Naive thymus-derived CD4-positive, alpha-beta T cell (primary cell): Measurements from ENCODE around the gene PLEKHM3. TPM values are rescaled to one million over a fixed set of nuclear protein-coding genes. Genes with fewer than 3 reads are reported as not detected.

Experiments used
- ATAC-seq: fragments of 150-1000 bp; cut with Tn5 transposase; 2 replicates; pipeline ENCODE4 v1.10.0; 2021; ENCODE audit warnings: mild to moderate bottlenecking, moderate library complexity
- CTCF ChIA-PET: fragments of 350-600 bp; sonication (Branson Sonifier 250); formaldehyde crosslinking; loops from one replicate; lab custom pipeline; 2021; ENCODE audit warnings: antibody characterized with exemption; lab: Charles Lee
- POLR2A ChIA-PET: fragments of 350-600 bp; sonication (Branson Sonifier 250); formaldehyde crosslinking; loops from one replicate; lab custom pipeline; 2021; ENCODE audit warnings: antibody characterized with exemption, inconsistent platforms; lab: Charles Lee
- DNase-seq, 9 donors: peaks; one replicate each; pipeline versions ENCODE4 v3.0.0 to v3.0.0-alpha.2; 2020 to 2022; ENCODE audit warnings: mixed read lengths in 1 of 9
- H3K27ac ChIP-seq: one replicate; pipeline ENCODE4 v1.7.0; 2013; ENCODE audit warnings: mild to moderate bottlenecking, low read depth, low read length, moderate library complexity
- H3K27me3 ChIP-seq, 2 donors: one replicate each; pipeline ENCODE4 v1.7.0; 2013; ENCODE audit warnings: low read length in 2 of 2, mild to moderate bottlenecking in 2 of 2, moderate library complexity in 2 of 2; ENCODE audit not compliant: control insufficient read depth in 2 of 2, insufficient read depth in 2 of 2
- H3K36me3 ChIP-seq, 3 experiments: 1 replicate in 2 of 3; 2 replicates in 1 of 3; pipeline ENCODE4 v1.7.0; 2013; ENCODE audit warnings: low read length in 3 of 3, mild to moderate bottlenecking in 3 of 3, moderate library complexity in 1 of 3; ENCODE audit not compliant: insufficient read depth in 3 of 3, control insufficient read depth in 2 of 3
- H3K4me1 ChIP-seq, 2 donors: one replicate each; pipeline ENCODE4 v1.7.0; 2013; ENCODE audit warnings: low read length in 2 of 2, mild to moderate bottlenecking in 2 of 2, moderate library complexity in 1 of 2; ENCODE audit not compliant: control insufficient read depth in 2 of 2, insufficient read depth in 2 of 2
- H3K4me3 ChIP-seq: 2 replicates; pipeline ENCODE4 v1.7.0; 2013; ENCODE audit warnings: mild to moderate bottlenecking, low read length
- H3K9me3 ChIP-seq, 3 experiments: 1 replicate in 2 of 3; 2 replicates in 1 of 3; pipeline ENCODE4 v1.7.0; 2013; ENCODE audit warnings: low read length in 3 of 3; ENCODE audit not compliant: control insufficient read depth in 2 of 3
- H3K27ac Mint-ChIP-seq, 9 donors: one replicate each; pipeline ENCODE4 v1.8.0; 2020 to 2022; ENCODE audit warnings: mixed read lengths in 9 of 9, mild to moderate bottlenecking in 8 of 9, moderate library complexity in 5 of 9, inconsistent platforms in 2 of 9
- H3K27me3 Mint-ChIP-seq, 5 donors: one replicate each; pipeline ENCODE4 v1.8.0; 2021 to 2022; ENCODE audit warnings: mixed read lengths in 5 of 5, mild to moderate bottlenecking in 1 of 5
- H3K36me3 Mint-ChIP-seq, 5 donors: one replicate each; pipeline ENCODE4 v1.8.0; 2020 to 2022; ENCODE audit warnings: mixed read lengths in 5 of 5, mild to moderate bottlenecking in 3 of 5, inconsistent platforms in 1 of 5
- H3K4me1 Mint-ChIP-seq, 7 donors: one replicate each; pipeline ENCODE4 v1.8.0; 2020 to 2022; ENCODE audit warnings: mixed read lengths in 7 of 7, mild to moderate bottlenecking in 3 of 7, inconsistent platforms in 1 of 7
- H3K4me3 Mint-ChIP-seq, 10 donors: one replicate each; pipeline ENCODE4 v1.8.0; 2020 to 2022; ENCODE audit warnings: mild to moderate bottlenecking in 10 of 10, mixed read lengths in 10 of 10, moderate library complexity in 6 of 10, inconsistent platforms in 2 of 10
- H3K9me3 Mint-ChIP-seq, 11 donors: one replicate each; pipeline ENCODE4 v1.8.0; 2020 to 2022; ENCODE audit warnings: mixed read lengths in 11 of 11, mild to moderate bottlenecking in 4 of 11, inconsistent platforms in 1 of 11, moderate library complexity in 1 of 11
- intact Hi-C, 2 donors: fragments of 100-400 bp; cut with micrococcal nuclease; formaldehyde crosslinking; loops; one replicate each; pipeline ENCODE4 v1.15.1; 2023
- polyA plus RNA-seq, 2 donors: library from polyadenylated mRNA; unstranded; fragments of 300-500 nt; fragmentation: Illumina TruSeq; gene quantifications; one replicate each; pipeline ENCODE4 v1.2.3, GENCODE V29; 2021
- total RNA-seq, 6 experiments: library from RNA in 5 of 6; stranded (reverse) in 5 of 6; gene quantifications; 1 replicate in 5 of 6; 2 replicates in 1 of 6; pipeline ENCODE4 v1.2.3 and lab custom pipeline; 2021 to 2026

Gene PLEKHM3
- total and polyA plus RNA-seq, 7 experiments from 2014 or later = 3.8 to 19.4 (median 13.8) TPM

DNA sequence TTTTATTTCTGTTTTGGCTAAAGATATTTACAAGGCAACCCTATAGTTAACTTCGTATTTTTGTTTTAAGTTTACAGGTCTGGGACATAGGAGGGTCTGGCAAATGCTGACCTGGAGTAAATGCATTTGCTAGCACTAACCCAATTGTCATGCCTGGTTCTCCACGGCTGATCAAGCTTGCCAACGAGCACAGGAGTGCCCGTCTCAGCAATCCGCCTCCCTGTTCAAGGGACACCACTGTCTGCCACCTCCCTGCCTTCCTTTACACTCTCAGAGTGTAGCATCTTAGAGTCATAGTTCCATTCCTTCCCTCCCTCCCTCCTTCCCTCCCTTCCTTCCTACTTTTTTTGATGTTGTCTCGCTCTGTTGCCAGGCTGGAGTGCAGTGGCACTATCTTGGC lies 104.6 kb downstream of the PLEKHM3 start:
- Histone ChIP-seq H3K4me3 (no peak overlapping the region), H3K9me3 (no peaks in the 10 kb centered on the region), H3K27ac (no peak overlapping the region), H3K4me1 (peaks cover 0 to 11% of the 10 kb centered on the region in 2 donors), H3K36me3 (no peaks in the 10 kb centered on the region), H3K27me3 (no peaks in the 10 kb centered on the region)
- Mint-ChIP-seq H3K4me3 (no peak overlapping the region), H3K27ac (no peak overlapping the region), H3K9me3 (no peaks in the 10 kb centered on the region), H3K27me3 (no peaks in the 10 kb centered on the region), H3K36me3 (peaks cover 0 to 35% (median 28%) of the 10 kb centered on the region in 5 donors), H3K4me1 (peaks cover 3 to 22% (median 13%) of the 10 kb centered on the region in 7 donors)
- CTCF ChIA-PET = no interaction called here
- DNase-seq (no peak), ATAC-seq (no peak)
- intact Hi-C loops = no loop called here
- POLR2A ChIA-PET = no interaction called here

- no peak for ATAC-seq
- CTCF ChIA-PET = no interaction called here
- intact Hi-C loops = no loop called here
Observed at GRCh38 chr2:207920321-207920720, 105.0 kb downstream of the PLEKHM3 start.

DNA sequence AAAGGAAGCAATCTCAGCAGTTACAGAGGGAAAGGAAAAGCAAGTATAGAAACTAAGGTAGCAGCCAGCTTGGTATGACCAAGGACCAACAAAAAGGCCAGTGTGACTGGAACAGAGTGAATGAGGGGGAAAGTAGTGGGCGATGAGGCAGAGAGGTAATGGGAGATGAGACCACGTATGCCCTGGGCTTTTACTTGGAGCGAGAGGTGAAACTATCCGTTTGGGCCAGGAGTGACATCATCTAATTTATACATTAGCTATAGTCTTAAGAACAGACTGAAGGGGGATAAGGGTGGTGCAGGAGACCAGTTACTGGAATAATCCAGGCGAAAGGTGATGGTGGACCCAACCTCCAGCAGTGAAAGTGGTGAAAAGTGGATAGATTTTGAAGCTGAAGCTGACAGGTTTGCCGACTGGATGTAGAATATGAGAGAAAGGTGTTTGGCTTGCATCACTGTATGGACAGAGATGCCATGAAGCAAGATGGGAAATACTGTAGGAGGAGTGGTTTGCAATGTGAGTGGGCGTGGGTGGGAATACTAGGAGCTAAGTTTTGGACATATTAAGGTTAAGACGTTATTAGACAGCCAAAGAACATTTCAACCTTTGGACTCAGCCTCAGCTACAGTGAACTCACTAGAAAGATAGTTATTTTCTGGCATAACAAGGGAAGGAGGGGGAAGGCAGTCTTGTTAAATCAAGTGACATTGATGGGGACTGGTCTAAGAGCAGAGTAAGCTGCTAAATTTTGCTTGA lies 106.0 kb downstream of the PLEKHM3 start:
- H3K4me1 Mint-ChIP-seq = peaks cover 0 to 10% (median 0%) of the 10 kb centered on the region in 7 donors
- intact Hi-C loops = no loop called here
- H3K36me3 Mint-ChIP-seq = peaks cover 0 to 36% (median 34%) of the 10 kb centered on the region in 5 donors
- no peaks in the 10 kb centered on the region for H3K27me3 ChIP-seq
- no peak overlapping the region for H3K4me3 Mint-ChIP-seq
- no peak overlapping the region for H3K27ac Mint-ChIP-seq
- H3K36me3 ChIP-seq = no peaks in the 10 kb centered on the region
- H3K4me3 ChIP-seq = no peak overlapping the region
- no peaks in the 10 kb centered on the region for H3K9me3 ChIP-seq
- POLR2A ChIA-PET = no interaction called here
- H3K27me3 Mint-ChIP-seq = no peaks in the 10 kb centered on the region
- CTCF ChIA-PET = no interaction called here
- H3K9me3 Mint-ChIP-seq = peaks cover 0 to 1% (median 0%) of the 10 kb centered on the region in 11 donors
- no peaks in the 10 kb centered on the region for H3K4me1 ChIP-seq
- H3K27ac ChIP-seq = no peak overlapping the region
- ATAC-seq (no peak), DNase-seq (no peak)

More at GRCh38 chr2:207920321-207920720, 105.0 kb downstream of the PLEKHM3 start:
- no peaks in the 10 kb centered on the region for H3K9me3 Mint-ChIP-seq
- DNase-seq = no peak
- H3K36me3 Mint-ChIP-seq = peaks cover 0 to 35% (median 29%) of the 10 kb centered on the region in 5 donors
- peaks cover 0 to 7% of the 10 kb centered on the region in 2 donors for H3K4me1 ChIP-seq
- no peak overlapping the region for H3K4me3 ChIP-seq
- no peak overlapping the region for H3K27ac ChIP-seq
- H3K27ac Mint-ChIP-seq = no peak overlapping the region
- no peaks in the 10 kb centered on the region for H3K27me3 Mint-ChIP-seq
- no peaks in the 10 kb centered on the region for H3K9me3 ChIP-seq
- no peaks in the 10 kb centered on the region for H3K36me3 ChIP-seq
- POLR2A ChIA-PET = no interaction called here
- peaks cover 0 to 18% (median 9%) of the 10 kb centered on the region in 7 donors for H3K4me1 Mint-ChIP-seq
- no peaks in the 10 kb centered on the region for H3K27me3 ChIP-seq
- H3K4me3 Mint-ChIP-seq = no peak overlapping the region

DNA sequence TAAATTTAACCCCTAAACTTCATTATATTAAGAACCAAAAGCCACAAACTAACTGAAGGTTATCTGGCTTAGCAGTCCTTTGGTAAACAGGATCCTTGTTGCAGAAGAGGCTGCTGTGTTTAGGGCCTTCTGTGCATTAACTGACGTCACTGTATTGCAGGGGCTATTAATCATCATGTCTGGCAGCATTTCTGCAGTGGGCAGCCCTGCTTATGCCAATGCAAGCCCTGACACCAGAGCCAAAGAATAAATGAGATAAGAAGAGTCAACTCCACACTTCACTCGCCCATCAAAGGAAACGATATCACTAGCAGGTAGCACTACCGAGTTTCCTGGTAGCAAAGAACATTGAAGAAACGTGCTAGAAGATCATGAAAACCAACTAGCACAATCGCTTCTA lies 110.6 kb downstream of the PLEKHM3 start:
- H3K27me3 ChIP-seq = no peaks in the 10 kb centered on the region
- Mint-ChIP-seq H3K36me3 (peaks cover 0 to 59% (median 50%) of the 10 kb centered on the region in 5 donors), H3K9me3 (peaks cover 0 to 1% (median 0%) of the 10 kb centered on the region in 11 donors), H3K4me1 (peaks cover 0 to 17% (median 0%) of the 10 kb centered on the region in 7 donors), H3K4me3 (no peak overlapping the region), H3K27ac (no peak overlapping the region), H3K27me3 (no peaks in the 10 kb centered on the region)
- H3K9me3 ChIP-seq = no peaks in the 10 kb centered on the region
- peaks cover 0 to 4% (median 0%) of the 10 kb centered on the region in 3 experiments for H3K36me3 ChIP-seq
- ATAC-seq (no peak), DNase-seq (no peak)
- H3K4me1 ChIP-seq = no peaks in the 10 kb centered on the region
- ChIA-PET POLR2A (no interaction called here), CTCF (no interaction called here)
- H3K4me3 ChIP-seq = no peak overlapping the region
- H3K27ac ChIP-seq = no peak overlapping the region
- intact Hi-C loops = no loop called here

GRCh38 chr2:207913772-207914358 lies 111.5 kb downstream of the PLEKHM3 start:
- Mint-ChIP-seq H3K9me3 (peaks cover 0 to 1% (median 0%) of the 10 kb centered on the region in 11 donors), H3K4me3 (no peak overlapping the region), H3K36me3 (peaks cover 0 to 57% (median 49%) of the 10 kb centered on the region in 5 donors), H3K27me3 (no peaks in the 10 kb centered on the region), H3K4me1 (peaks cover 0 to 8% (median 0%) of the 10 kb centered on the region in 7 donors), H3K27ac (no peak overlapping the region)
- no peak overlapping the region for H3K27ac ChIP-seq
- intact Hi-C loops = no loop called here
- no peaks in the 10 kb centered on the region for H3K9me3 ChIP-seq
- H3K4me1 ChIP-seq = no peaks in the 10 kb centered on the region
- no peaks in the 10 kb centered on the region for H3K27me3 ChIP-seq
- CTCF ChIA-PET = no interaction called here
- ATAC-seq (no peak), DNase-seq (no peak)
- no peak overlapping the region for H3K4me3 ChIP-seq
- POLR2A ChIA-PET = no interaction called here
- peaks cover 0 to 4% (median 0%) of the 10 kb centered on the region in 3 experiments for H3K36me3 ChIP-seq

GRCh38 chr2:207911856-207912255 lies 113.5 kb downstream of the PLEKHM3 start:
- Histone ChIP-seq H3K27me3 (no peaks in the 10 kb centered on the region), H3K27ac (no peak overlapping the region), H3K36me3 (peaks cover 0 to 4% (median 0%) of the 10 kb centered on the region in 3 experiments), H3K4me1 (no peaks in the 10 kb centered on the region), H3K4me3 (no peak overlapping the region), H3K9me3 (no peaks in the 10 kb centered on the region)
- DNase-seq (no peak), ATAC-seq (no peak)
- ChIA-PET CTCF (no interaction called here), POLR2A (no interaction called here)
- peaks cover 0 to 8% (median 0%) of the 10 kb centered on the region in 7 donors for H3K4me1 Mint-ChIP-seq
- peaks cover 0 to 1% (median 0%) of the 10 kb centered on the region in 11 donors for H3K9me3 Mint-ChIP-seq
- no peak overlapping the region for H3K27ac Mint-ChIP-seq
- no peak overlapping the region for H3K4me3 Mint-ChIP-seq
- intact Hi-C loops = no loop called here
- no peaks in the 10 kb centered on the region for H3K27me3 Mint-ChIP-seq
- H3K36me3 Mint-ChIP-seq = peaks cover 0 to 63% (median 47%) of the 10 kb centered on the region in 5 donors
